22Rv1 (cell line): ENCODE measurements around the gene PFN1.
"Not testable (repeated sequence)": the region's sequence is repeated elsewhere in the genome, so short reads cannot be mapped to it uniquely, and the experiment has no call there.

ENCODE experiments used
- H3K27ac ChIP-seq: fragments of 450-650 bp; 2 replicates; pipeline ENCODE4 v1.5.1; 2017
- CTCF ChIP-seq: fragments of 450-650 bp; IDR thresholded peaks from 2 replicates; pipeline ENCODE4 v1.5.1; 2017; ENCODE audit warnings: mild to moderate bottlenecking
- ZFX ChIP-seq: fragments of 450-650 bp; IDR thresholded peaks from 2 replicates; pipeline ENCODE4 v1.6.1; 2017; ENCODE audit warnings: antibody characterized with exemption, borderline replicate concordance

PFN1 gene

GRCh38 chr17:4933646-4934045 is 14.7 kb downstream of the PFN1 start:
- H3K27ac ChIP-seq = no peak overlapping the region
- TF ChIP-seq CTCF (no peak), ZFX (no peak)

DNA sequence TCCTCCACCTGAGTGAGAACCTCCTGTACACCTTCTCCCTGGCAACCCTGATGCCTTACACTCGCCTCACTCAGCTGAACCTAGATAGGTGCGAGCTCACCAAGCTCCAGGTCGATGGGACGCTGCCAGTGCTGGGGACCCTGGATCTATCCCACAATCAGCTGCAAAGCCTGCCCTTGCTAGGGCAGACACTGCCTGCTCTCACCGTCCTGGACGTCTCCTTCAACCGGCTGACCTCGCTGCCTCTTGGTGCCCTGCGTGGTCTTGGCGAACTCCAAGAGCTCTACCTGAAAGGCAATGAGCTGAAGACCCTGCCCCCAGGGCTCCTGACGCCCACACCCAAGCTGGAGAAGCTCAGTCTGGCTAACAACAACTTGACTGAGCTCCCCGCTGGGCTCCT is 15.6 kb downstream of the PFN1 start:
- no peak overlapping the region for H3K27ac ChIP-seq
- no peak for TF ChIP-seq ZFX
- TF ChIP-seq CTCF = no peak

- no peak for TF ChIP-seq CTCF
- no peak for TF ChIP-seq ZFX
- H3K27ac ChIP-seq = no peak within 1 kb of the TSS
Observed at GRCh38 chr17:4931963-4932362, 16.4 kb downstream of the PFN1 start, which contains the start of gene GP1BA. Gene GP1BA (plus strand): TSS chr17:4932277. CDS start chr17:4932605, 328 bp downstream.

- TF ChIP-seq CTCF (no peak), ZFX (no peak)
- no peak overlapping the region for H3K27ac ChIP-seq
Observed at GRCh38 chr17:4928881-4929280, 19.4 kb downstream of the PFN1 start.

DNA sequence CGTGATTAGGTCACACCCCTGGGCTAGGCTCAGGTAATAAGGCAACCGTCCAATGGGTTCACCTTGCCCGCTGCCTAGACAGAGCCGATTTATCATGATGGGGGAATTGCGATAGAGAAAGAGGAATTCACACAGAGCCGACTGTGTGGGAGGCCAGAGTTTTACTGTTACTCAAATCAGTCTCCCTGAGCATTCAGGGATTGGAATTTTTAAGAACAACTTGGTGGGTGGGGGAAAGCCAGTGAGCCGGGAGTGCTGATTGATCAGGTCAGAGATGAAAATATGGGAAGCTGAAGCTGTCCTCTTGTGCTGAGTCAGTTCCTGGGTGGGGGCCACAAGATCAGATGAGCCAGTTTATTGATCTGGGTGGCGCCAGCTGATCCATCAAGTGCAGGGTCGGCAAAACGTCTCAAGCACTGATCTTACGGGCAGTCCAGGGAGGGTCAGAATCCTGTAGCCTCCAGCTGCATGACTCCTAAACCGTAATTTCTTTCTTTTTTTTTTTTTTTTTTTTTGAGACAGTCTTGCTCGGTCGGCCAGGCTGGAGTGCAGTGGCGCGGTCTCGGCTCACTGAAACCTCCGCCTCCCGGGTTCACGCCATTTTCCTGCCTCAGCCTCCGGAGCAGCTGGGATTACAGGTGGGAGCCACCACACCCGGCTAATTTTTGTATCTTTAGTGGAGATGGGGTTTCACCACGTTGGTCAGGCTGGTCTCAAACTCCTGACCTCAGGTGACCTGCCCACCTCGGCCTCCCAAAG is 21.6 kb downstream of the PFN1 start:
- not testable (repeated sequence) for H3K27ac ChIP-seq

- TF ChIP-seq ZFX (no peak), CTCF (no peak)
- H3K27ac ChIP-seq = no peak overlapping the region
Observed at GRCh38 chr17:4921320-4921719, 27.0 kb downstream of the PFN1 start.

GRCh38 chr17:4920351-4921048 is 27.8 kb downstream of the PFN1 start:
- no peak overlapping the region for H3K27ac ChIP-seq
- TF ChIP-seq ZFX (no peak), CTCF (no peak)
